NCI-H345 treated with DMSO at 0.1 percent for 48 hours (cell line): ENCODE measurements around the gene HGD.
"Not testable (repeated sequence)": the region's sequence is repeated elsewhere in the genome, so short reads cannot be mapped to it uniquely, and the experiment has no call there.

Source experiments
- DNase-seq: peaks from one replicate; lab custom pipeline; 2025; ENCODE audit not compliant: unreplicated experiment; lab: John Stamatoyannopoulos, UW

Gene HGD

GRCh38 chr3:120640231-120640630, 41.8 kb downstream of the HGD start:
- no peak for DNase-seq

DNA sequence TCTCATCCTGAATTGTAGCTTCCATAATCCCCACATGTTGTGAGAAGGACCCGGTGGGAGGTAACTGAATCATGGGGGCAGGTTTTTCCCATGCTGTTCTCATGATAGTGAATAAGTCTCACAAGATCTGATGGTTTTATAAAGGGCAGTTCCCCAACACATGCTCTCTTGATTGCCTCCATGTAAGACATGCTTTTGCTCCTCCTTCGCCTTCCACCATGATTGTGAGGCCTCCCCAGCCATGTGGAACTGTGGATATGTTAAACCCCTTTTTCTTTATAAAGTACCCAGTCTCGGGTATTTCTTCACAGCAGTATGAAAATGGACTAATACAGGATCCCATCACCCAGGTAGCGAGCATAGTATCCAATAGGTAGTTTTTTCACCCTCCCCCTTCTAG, 43.2 kb downstream of the HGD start:
- not testable (repeated sequence) for DNase-seq

DNA sequence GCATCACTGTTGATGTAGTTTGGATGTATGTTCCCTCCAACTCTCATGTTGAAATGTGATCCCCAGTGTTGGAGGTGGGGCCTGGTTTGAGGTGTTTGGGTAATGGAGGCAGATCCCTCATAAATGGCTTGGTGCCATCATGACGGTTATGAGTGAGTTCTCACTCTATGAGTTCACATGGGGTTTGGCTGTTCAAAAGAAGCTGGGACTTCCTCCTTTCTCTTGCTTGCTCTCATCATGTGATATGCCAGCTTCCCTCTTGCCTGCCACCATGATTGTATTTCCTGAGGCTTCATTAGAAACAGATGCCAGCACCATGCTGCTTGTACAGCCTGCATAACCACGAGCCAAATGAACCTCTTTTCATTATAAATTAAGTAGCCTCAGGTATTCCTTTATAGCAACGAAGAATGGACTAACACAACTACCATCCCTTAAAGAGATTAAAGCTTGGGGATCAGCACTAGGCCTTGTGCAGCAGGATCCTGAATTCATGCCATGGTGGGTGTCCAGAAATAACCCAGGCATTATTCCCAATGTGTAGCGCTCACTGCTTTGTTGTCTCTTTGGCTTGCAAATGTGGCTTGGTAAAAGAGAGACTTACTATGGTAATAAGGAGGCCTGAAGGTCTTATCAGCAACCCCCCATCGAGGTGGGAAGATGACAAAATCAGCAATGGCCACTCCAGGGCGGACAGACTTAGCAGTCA, 44.0 kb downstream of the HGD start:
- no peak for DNase-seq

GRCh38 chr3:120636795-120637401, 45.1 kb downstream of the HGD start:
- DNase-seq, result no peak

DNA sequence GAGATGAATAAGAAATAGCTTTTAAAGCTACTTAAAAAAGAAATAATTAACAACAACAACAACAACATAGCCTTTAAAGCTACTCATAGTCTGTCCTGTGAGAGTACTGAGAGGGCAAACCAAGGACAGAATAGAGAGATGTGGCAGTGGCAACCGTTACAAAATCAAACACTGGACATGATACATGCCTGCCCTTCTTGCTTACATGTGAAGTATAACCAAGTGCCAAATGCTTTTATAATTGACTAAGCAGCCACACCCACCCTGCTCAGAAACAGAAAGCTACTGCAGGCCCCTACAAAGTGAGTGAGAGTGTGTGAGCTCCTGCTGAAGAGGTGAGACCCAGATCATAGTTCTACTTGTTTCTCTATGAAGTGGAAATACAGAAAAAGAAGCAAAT, 47.5 kb downstream of the HGD start:
- no peak for DNase-seq

DNA sequence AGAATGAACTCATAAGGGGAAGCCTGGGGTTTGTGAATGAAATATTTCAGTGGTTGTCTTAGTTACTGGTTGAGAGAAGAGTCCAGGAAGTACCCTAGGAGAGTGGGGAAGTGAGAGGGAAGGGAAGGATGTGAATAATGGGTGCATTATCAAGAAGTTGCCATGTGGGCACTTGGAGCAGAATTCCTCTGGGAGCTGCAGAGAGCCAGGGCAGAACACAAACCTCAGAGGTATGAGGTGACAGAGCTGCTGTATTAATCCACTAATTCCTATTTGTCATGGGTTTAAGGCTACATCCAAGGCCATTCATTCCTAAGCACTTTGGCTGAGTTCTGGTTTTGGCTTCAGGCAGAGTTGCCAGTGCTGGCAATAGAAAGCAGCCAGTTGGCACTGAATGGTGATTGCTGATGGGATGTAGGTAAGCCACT, 56.9 kb downstream of the HGD start:
- DNase-seq, result no peak

- DNase-seq, result no peak
Measured at GRCh38 chr3:120623727-120624093, 58.3 kb downstream of the HGD start.

DNA sequence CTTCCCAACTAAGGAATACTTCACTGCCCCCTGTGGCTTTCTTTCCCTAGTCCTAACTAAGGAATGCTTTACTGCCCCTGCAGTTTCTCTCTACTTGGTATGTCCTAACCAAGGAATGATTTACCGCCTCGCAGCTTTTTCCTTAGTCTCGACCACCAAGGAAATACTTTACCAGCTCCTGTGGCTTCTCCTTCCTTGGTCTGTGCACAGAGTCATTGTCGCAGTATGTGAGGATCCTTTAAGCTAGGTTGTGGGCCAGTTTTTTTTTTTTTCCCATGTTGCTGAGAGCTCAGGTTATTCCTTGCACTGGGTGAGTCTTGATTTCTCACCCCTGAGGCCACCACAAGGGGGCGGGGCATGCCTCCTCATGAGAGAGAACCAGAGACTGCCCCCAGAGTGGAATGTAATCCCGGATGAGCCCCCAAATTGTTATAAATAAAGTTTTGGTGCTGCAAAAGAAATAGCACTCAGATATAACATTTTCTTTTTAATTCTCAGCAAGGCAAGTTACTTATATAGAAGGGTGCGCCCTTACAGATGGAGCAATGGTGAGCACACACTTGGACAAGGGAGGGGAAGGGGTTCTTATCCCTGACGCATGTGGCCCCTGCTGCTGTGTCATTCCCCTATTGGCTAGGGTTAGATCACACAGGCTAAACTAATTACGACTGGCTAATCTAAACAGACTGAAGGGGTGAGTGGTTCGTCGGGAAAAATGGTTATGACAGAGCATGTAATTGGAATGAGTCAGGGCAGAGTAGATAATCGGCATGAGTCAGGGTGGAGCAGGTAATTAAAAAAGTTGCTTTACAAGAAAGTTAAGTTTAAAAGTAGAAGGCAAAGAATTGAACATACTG, 58.9 kb downstream of the HGD start:
- no peak for DNase-seq

DNA sequence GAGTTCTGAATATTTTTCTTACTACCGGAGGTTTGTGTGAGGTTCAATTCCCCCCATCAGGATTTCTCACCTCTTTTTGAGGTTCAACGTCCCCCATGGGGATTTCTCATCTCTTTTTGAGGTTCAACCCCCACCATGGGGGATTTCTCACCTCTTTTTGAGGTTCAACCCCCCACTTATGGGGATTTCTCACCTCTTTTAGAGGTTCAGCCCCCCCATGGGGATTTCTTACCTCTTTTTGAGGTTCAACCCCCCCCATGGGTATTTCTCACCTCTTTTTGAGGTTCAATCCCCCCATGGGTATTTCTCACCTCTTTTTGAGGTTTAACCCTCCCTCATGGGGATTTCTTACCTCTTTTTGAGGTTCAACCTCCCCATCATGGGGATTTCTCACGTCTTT, 59.6 kb downstream of the HGD start:
- DNase-seq, result no peak

DNA sequence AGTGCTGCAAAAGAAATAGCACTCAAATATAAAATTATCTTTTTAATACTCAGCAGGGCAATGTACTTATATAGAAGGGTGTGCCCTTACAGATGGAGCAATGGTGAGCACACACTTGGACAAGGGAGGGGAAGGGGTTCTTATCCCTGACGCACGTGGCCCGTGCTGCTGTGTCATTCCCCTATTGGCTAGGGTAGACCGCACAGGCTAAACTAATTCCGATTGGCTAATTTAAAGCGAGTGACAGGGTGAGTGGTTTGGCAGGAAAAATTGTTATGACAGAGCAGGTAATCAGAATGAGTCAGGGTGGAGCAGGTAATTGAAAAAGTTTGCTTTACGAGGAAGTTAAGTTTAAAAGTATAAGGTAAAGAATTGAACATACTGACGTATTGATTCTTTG, 65.3 kb downstream of the HGD start:
- not testable (repeated sequence) for DNase-seq

DNA sequence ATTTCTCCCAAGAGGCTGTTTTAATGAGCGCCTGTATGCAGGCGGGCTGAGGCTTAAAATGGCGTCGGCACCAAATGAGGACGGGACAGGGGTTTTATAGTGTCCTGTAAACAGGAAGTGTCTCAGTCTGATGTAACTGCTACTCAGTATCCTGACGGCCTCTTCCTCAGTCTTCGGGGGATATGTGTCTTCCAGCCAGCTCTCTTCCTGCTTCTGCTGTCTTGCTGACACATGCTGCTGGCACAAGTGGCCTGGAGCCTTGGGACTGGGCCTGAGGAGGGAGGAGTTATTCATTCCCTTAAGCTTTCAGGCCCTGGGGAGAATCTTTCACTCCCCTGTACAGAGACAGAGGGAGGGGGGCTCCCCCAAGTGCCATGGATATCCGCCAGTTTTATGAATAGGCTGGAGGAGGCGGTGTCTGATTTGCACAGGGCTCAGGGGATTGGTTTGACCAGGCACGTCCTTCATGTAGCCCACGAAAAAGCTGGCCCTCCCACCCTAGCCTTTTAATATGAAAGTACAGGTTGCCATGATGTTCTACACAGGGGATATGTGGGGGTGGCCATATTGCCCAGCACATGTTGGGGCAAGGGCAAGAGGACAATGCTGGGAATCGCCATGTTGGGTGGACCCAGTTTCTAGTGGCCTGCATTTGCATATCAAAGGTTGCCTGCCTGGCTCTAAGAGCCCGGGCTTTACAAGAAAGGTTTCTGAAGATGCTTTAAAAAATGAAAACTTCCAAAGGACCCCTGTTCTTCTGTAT, 66.0 kb downstream of the HGD start:
- DNase-seq, result no peak

- no peak for DNase-seq
Measured at GRCh38 chr3:120614765-120615164, 67.3 kb downstream of the HGD start.

DNA sequence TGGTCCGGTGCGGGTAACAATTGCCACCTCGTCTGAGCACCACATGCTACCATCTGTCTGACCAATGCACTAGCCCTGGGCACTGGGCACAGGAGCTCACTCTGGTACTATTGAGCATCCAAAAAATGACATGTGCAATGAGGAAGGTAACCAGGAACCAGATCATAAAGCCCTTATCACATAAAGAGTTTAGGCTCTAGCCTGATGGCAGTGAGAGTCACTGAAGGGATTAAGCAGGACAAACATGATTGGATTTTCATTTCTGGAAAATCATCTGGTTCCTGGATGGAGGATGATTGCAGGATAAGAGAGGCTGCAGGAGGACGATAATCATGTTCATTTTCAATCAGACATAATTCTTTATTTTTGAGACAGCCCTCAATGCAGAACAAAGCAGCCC, 73.5 kb downstream of the HGD start:
- no peak for DNase-seq

DNA sequence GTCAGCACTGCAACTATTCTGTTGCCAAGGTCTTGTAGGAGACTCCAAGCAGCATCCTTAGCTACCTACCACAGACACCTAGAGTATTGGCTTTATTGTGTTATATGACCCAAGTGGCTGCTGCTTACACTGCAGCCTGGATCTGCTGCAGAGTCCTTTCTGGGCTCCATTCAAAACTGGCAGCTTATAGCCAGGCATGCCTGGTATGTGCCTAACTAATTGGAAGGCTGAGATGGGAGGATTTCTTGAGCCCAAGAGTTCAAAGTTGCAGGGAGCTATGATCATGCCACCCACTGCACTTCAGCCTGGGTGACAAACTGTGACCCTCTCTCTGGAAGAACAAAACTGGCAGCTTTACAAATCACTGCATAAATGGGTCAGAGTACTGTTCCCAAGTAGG, 77.3 kb downstream of the HGD start:
- no peak for DNase-seq

- DNase-seq, result no peak
Measured at GRCh38 chr3:120604382-120604781, 77.7 kb downstream of the HGD start.

- DNase-seq, result no peak
Measured at GRCh38 chr3:120602682-120603081, 79.4 kb downstream of the HGD start.

- no peak for DNase-seq
Measured at GRCh38 chr3:120601554-120601953, 80.5 kb downstream of the HGD start.

GRCh38 chr3:120599211-120599610, 82.8 kb downstream of the HGD start:
- no peak for DNase-seq

DNA sequence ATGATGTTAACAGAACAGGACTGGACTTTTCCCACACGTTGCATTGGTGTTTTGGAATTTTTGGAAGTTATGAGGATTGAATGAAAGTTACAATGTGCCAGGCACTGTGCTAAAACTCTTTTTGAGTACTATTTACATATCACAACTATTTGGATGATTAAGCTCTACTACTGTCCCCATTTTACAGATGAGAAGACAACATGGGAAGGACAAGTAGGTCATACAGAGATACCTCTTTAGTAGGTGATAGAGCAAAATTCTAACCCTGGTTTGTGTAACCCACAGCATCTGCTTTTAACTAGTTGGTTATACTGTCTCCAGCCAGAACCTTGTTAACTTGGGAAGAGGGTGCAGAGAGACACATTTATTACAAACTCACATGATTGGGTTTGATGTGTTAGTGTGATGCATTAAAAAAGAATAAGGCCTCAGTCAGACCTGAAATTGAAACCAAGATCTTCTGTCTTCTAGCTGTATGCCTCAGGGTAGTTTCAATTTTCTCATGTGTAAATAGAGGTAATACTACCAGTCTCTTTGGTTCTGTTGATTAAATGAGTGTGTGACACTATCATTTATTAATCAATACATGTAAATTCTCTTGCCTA, 84.5 kb downstream of the HGD start:
- DNase-seq, result no peak

GRCh38 chr3:120596853-120597223, 85.2 kb downstream of the HGD start:
- DNase-seq, result no peak
